ENCODE measurements around the gene USP38. TPM values are rescaled to one million over a fixed set of nuclear protein-coding genes. Genes with fewer than 3 reads are reported as not detected.
"Not testable (repeated sequence)": the region's sequence is repeated elsewhere in the genome, so short reads cannot be mapped to it uniquely, and the experiment has no call there.

USP38 gene
- total RNA-seq, 1 experiment from 2014 or later: 21.2 TPM

DNA sequence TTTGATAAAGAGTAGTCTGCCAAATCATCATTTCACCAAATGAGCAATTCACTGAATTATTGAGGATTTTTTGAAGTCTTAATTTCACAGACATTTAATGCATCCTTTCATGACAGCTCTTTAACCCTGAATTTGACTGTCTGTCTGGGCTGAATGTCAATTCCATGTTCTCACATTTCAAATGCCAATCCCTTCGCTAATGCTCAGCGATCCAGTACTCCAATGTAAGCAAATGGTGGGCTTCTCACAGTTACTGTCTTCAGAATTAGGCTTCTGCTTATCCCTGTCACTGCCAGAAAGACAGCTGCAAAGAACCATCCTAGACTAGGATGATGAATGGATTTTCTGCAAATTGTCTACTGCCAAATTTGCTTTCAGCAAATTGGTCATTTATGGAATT, 36.2 kb upstream of the USP38 start:
- Histone ChIP-seq H3K4me3 (ENCODE audit: low read depth, low read length, poor library complexity, severe bottlenecking) (no peak overlapping the region), H3K9me3 (ENCODE audit: low read depth, low read length, poor library complexity, severe bottlenecking) (no peaks in the 10 kb centered on the region), H3K27me3 (replicated peaks; ENCODE audit: insufficient read depth, low read depth, low read length, poor library complexity) (no peaks in the 10 kb centered on the region), H3K36me3 (ENCODE audit: insufficient read depth, low read length, poor library complexity, severe bottlenecking) (no peaks in the 10 kb centered on the region), H3K27ac (ENCODE audit: low read depth, low read length, poor library complexity, severe bottlenecking) (no peak overlapping the region), H3K4me1 (ENCODE audit: insufficient read depth, low read length, poor library complexity, severe bottlenecking) (no peaks in the 10 kb centered on the region)
- ChIA-PET POLR2A (ENCODE audit: low non-redundant PET) (no interaction called here), CTCF (no interaction called here)
- no TSS peak for BruUV-seq (replicated peaks)
- intact Hi-C loops (cut with micrococcal nuclease; ENCODE audit: unreplicated experiment): no loop called here
- no peak for DNase-seq (ENCODE audit: low spot score)
- no peak for TF ChIP-seq EZH2 (IDR thresholded peaks at IDR 0.05; ENCODE audit: borderline replicate concordance, low read depth, low read length, poor library complexity, severe bottlenecking)
- TF ChIP-seq, protein P1, sequence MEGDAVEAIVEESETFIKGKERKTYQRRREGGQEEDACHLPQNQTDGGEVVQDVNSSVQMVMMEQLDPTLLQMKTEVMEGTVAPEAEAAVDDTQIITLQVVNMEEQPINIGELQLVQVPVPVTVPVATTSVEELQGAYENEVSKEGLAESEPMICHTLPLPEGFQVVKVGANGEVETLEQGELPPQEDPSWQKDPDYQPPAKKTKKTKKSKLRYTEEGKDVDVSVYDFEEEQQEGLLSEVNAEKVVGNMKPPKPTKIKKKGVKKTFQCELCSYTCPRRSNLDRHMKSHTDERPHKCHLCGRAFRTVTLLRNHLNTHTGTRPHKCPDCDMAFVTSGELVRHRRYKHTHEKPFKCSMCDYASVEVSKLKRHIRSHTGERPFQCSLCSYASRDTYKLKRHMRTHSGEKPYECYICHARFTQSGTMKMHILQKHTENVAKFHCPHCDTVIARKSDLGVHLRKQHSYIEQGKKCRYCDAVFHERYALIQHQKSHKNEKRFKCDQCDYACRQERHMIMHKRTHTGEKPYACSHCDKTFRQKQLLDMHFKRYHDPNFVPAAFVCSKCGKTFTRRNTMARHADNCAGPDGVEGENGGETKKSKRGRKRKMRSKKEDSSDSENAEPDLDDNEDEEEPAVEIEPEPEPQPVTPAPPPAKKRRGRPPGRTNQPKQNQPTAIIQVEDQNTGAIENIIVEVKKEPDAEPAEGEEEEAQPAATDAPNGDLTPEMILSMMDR (conservative IDR thresholded peaks at IDR 0.05; ENCODE audit: low read depth, low read length): no peak

DNA sequence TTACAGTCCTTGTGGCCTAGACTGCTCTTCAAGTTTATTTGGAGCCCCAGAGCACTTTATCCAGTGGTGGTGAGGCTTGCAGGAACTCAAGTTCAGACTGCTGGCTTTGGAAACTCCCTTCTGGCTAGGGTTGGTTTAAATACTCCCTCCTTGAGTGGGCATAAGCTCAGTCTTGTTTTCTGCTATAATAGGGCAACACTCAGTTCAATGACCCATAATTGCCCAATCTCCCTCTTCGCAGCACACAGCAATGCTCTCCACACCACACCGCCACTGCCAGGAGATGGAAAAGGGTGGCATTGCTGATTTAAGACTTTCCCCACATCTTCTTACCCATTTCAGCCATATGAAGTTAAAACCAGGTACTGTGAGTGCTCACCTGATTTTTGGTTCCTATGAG, 27.9 kb upstream of the USP38 start:
- no peak overlapping the region for H3K27ac ChIP-seq (ENCODE audit: low read depth, low read length, poor library complexity, severe bottlenecking)
- H3K4me3 ChIP-seq (ENCODE audit: low read depth, low read length, poor library complexity, severe bottlenecking): no peak overlapping the region
- CTCF ChIA-PET: no interaction called here

DNA sequence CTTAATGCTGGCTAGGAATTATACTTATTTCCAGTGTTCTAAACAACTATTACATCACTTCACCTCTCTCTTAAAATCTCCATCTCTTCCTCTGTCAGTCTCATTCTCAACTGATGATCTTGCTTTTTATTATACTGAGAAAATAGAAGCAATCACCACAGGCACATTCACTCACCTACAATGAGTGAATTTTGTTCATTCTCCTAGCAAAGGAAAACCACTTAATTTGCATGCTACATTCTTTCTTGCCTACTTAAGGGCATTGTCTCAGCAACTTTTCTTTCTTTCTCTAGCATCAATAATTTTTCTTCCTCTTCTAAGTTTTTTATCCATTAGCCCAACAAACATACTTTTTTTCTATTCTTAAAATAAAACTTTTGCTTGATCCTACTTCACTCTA, 21.1 kb upstream of the USP38 start:
- H3K36me3 ChIP-seq (ENCODE audit: insufficient read depth, low read length, poor library complexity, severe bottlenecking): no peaks in the 10 kb centered on the region
- H3K4me3 ChIP-seq (ENCODE audit: low read depth, low read length, poor library complexity, severe bottlenecking): no peak overlapping the region
- POLR2A ChIA-PET (ENCODE audit: low non-redundant PET): no interaction called here
- TF ChIP-seq, protein P1 (conservative IDR thresholded peaks at IDR 0.05; ENCODE audit: low read depth, low read length): no peak
- TF ChIP-seq EZH2 (IDR thresholded peaks at IDR 0.05; ENCODE audit: borderline replicate concordance, low read depth, low read length, poor library complexity, severe bottlenecking): no peak
- no peak for DNase-seq (ENCODE audit: low spot score)
- no peaks in the 10 kb centered on the region for H3K4me1 ChIP-seq (ENCODE audit: insufficient read depth, low read length, poor library complexity, severe bottlenecking)
- H3K27me3 ChIP-seq (replicated peaks; ENCODE audit: insufficient read depth, low read depth, low read length, poor library complexity): no peaks in the 10 kb centered on the region
- intact Hi-C loops (cut with micrococcal nuclease; ENCODE audit: unreplicated experiment): no loop called here
- no TSS peak for BruUV-seq (replicated peaks)
- no peaks in the 10 kb centered on the region for H3K9me3 ChIP-seq (ENCODE audit: low read depth, low read length, poor library complexity, severe bottlenecking)
- CTCF ChIA-PET: no interaction called here
- H3K27ac ChIP-seq (ENCODE audit: low read depth, low read length, poor library complexity, severe bottlenecking): no peak overlapping the region

More for the DNA sequence above, 27.9 kb upstream of the USP38 start:
- no peaks in the 10 kb centered on the region for H3K9me3 ChIP-seq (ENCODE audit: low read depth, low read length, poor library complexity, severe bottlenecking)
- intact Hi-C loops (cut with micrococcal nuclease; ENCODE audit: unreplicated experiment): no loop called here
- POLR2A ChIA-PET (ENCODE audit: low non-redundant PET): no interaction called here
- H3K27me3 ChIP-seq (replicated peaks; ENCODE audit: insufficient read depth, low read depth, low read length, poor library complexity): no peaks in the 10 kb centered on the region
- no peak for DNase-seq (ENCODE audit: low spot score)
- H3K4me1 ChIP-seq (ENCODE audit: insufficient read depth, low read length, poor library complexity, severe bottlenecking): no peaks in the 10 kb centered on the region
- TF ChIP-seq, protein P1 (conservative IDR thresholded peaks at IDR 0.05; ENCODE audit: low read depth, low read length): no peak
- no peak for TF ChIP-seq EZH2 (IDR thresholded peaks at IDR 0.05; ENCODE audit: borderline replicate concordance, low read depth, low read length, poor library complexity, severe bottlenecking)
- BruUV-seq (replicated peaks): no TSS peak
- H3K36me3 ChIP-seq (ENCODE audit: insufficient read depth, low read length, poor library complexity, severe bottlenecking): no peaks in the 10 kb centered on the region

DNA sequence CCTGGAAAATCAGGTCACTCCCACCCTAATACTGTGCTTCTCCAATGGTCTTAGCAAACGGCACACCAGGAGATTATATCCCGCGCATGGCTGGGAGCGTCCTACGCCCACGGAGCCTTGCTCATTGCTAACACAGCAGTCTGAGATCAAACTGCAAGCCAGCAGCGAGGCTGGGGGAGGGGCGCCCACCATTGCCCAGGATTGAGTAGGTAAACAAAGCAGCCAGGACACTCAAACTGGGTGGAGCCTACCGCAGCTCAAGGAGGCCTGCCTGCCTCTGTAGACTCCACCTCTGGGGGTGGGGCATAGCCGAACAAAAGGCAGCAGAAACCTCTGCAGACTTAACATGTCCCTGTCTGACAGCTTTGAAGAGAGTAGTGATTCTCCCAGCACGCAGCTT, 18.0 kb upstream of the USP38 start:
- H3K27ac ChIP-seq (ENCODE audit: low read depth, low read length, poor library complexity, severe bottlenecking); H3K4me3 ChIP-seq (ENCODE audit: low read depth, low read length, poor library complexity, severe bottlenecking); DNase-seq (ENCODE audit: low spot score); H3K9me3 ChIP-seq (ENCODE audit: low read depth, low read length, poor library complexity, severe bottlenecking); H3K4me1 ChIP-seq (ENCODE audit: insufficient read depth, low read length, poor library complexity, severe bottlenecking); BruUV-seq (replicated peaks); H3K36me3 ChIP-seq (ENCODE audit: insufficient read depth, low read length, poor library complexity, severe bottlenecking); CTCF ChIA-PET; intact Hi-C loops (cut with micrococcal nuclease; ENCODE audit: unreplicated experiment); POLR2A ChIA-PET (ENCODE audit: low non-redundant PET); H3K27me3 ChIP-seq (replicated peaks; ENCODE audit: insufficient read depth, low read depth, low read length, poor library complexity): not testable (repeated sequence)
